Fibroblast of skin of right biceps (primary cell): ENCODE data around the gene NR5A1.
A peak's percentile ranks its signal among the peaks of the same experiment; 100 is the strongest.

ENCODE experiments used
- DNase-seq: peaks from one replicate; pipeline ENCODE4 v3.0.0-alpha.2; 2013

The NR5A1 gene

DNA sequence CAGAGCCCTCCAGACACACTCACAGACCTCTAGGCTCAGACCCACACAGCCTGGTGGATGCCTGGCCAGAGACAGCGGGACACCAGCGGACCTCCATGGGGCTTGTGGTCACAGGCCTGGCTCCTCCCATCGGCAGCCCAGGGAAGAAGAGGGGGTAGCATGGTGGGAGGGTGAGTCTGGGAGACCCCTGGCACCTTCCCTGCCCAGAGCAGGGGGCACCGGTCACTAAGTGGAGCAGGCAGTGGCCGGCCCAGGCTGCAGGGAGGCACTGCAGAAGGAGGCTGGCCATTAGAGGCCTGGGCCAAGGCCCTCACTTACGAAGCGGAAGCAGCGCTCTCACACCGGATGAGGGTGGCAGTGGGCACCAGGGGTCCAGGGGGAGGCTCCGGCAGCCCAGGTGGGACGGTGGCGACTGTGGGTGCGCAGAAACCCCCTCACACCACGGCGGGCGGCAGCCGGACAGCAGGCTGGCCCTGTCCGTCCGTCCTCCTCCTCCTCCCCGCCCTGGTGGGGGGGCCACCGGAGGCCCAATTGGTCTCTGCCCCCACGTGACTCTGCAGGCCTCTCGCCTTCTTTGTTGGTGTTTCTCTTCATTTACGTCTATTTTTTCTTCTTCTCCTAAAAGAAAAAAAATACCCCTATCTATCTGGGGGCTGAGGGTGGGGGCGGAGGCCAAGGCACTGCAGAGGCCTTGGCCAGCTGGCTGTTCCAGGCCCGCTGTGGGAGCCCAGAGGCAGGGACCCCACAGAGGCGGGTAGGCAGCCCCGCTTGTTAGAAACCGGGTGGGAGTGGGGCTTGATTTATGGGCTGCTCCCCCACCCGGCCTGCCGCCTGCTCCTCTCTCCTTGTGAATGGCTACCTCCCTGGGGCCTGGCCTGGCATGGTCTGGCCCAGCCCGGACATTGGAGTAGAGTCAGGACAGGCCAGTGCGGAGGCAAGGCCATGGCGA is at the start of gene NR5A1:
Gene NR5A1 (minus strand): TSS at position 469 of the 949 bp plus-strand sequence. CDS start 4,004 bp downstream, outside the sequence.
- no peak for DNase-seq

DNA sequence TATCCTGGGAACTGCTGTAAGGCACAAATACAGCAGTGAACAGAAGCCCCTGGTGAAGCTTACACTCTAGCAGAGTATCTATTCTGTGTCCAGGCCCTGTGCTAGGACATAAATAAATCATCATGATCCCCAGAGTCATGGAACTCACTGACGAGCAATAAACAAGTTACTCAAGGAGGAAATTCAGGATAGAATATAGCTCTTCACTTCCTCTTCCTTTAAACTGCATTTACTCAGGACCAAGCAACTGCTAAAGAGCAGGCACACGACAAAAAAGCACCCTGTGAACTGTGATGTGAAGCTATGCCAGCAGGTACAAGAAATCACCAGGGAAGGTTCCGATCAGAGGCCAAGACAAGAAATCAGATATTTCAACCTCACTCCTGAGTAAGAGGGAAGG is 47.8 kb upstream of the NR5A1 start:
- DNase-seq, result no peak

- peak; percentile 93 for DNase-seq
These were observed 46.5 kb upstream of the NR5A1 start for GRCh38 chr9:124553738-124554137.

- DNase-seq, result no peak
These were observed 45.0 kb upstream of the NR5A1 start for GRCh38 chr9:124552273-124552605.

DNA sequence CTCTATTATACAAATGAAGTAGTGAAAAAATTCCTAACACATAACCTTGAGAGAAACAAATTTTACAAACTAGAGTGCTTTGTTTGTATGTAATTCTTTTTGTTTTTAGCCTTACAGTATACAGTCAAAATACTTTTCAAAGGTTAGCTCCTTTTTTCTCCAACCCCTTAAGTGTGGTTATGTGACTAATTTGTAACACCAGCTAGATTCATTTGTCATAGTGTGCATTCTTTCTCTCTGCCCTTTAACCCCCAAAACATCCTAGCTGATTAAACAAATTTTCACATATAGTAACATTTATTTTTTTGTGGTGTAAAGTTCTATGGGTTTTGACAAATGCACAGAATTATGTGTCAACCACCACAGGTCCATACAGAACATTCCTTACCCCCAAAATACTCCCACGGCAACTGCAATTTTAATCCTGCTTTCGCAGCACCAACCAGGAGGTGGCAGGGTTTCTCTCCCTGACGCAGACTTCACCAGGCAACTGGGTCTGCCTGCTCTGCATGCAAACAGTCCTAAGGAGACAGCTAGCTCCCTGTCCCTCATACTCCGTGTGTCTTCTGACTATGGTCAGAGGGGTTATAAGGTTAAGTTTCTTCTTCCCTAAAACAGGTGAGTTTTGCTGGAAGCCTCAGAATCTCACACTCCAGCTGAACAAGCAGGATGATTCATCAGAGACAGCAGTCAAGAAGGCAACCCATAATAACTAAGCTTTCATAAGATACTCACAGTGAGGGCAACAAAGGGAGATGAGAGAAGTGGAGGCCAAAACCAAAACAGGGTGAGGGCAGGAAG is 44.5 kb upstream of the NR5A1 start:
- DNase-seq, result peak; percentile 74

DNA sequence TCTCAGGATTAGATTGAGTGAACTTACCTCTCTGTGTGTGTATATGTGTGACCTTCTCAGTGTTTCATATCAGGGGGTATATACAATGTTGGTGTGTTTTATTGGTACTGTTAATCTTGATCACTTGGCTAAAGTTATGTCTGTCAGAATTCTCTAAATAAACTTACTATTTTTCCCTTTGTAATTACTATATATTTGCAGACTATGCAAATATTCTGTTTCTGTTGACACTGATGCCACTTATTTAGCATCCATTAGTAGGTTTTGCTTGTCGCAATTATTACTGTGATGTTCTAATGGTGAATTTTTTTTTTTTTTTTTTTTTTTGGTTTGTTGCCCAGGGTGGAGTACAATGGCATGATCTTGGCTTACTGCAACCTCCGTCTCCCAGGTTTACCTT is 42.9 kb upstream of the NR5A1 start:
- no peak for DNase-seq

DNA sequence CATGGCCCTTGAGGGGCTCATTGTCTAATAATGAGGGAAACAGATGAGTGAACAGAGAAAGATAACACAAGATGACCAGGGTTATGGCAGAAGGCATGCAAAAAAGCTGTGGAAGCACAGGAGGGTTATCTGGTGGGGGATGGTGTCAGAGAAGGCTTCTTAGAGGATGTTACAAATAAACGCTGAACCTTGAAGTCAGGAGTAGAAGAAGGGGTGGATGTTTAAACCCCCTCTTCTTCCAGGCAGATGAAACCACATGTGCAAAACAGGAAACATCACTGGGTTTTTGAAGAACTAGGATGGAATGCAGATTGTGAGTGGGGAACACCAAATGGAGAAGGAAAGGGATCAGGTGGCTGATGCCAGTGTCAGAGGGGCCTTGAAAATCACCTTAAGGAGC is 41.8 kb upstream of the NR5A1 start:
- no peak for DNase-seq

GRCh38 chr9:124544535-124544934 is 37.3 kb upstream of the NR5A1 start:
- no peak for DNase-seq

- DNase-seq, result no peak
These were observed 34.6 kb upstream of the NR5A1 start for GRCh38 chr9:124541824-124542223.

DNA sequence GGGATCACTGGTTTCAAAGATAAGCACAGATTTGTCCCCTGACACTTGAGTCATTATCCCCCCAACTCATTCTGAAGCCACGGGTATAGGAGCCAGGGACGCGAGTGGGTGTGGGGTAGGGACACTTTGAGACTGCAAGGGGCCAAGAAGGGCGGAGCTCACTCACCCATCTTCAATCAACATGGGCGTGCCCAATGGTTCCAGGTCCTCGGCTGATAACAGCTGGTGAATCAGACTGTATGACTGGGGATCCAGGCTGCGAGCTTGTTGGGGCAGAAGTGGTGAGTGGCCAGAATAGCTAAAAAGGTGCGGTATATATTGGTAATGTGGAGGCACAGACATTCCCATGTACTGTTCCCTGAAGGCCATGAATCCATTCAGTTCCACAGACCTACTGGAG is 30.7 kb upstream of the NR5A1 start:
- DNase-seq, result no peak

- DNase-seq, result no peak
These were observed 28.6 kb upstream of the NR5A1 start for GRCh38 chr9:124535846-124536245.

GRCh38 chr9:124532897-124533296 is 25.7 kb upstream of the NR5A1 start:
- no peak for DNase-seq

GRCh38 chr9:124531115-124531514 is 23.9 kb upstream of the NR5A1 start:
- no peak for DNase-seq

- no peak for DNase-seq
These were observed 23.0 kb upstream of the NR5A1 start for GRCh38 chr9:124530246-124530645.

DNA sequence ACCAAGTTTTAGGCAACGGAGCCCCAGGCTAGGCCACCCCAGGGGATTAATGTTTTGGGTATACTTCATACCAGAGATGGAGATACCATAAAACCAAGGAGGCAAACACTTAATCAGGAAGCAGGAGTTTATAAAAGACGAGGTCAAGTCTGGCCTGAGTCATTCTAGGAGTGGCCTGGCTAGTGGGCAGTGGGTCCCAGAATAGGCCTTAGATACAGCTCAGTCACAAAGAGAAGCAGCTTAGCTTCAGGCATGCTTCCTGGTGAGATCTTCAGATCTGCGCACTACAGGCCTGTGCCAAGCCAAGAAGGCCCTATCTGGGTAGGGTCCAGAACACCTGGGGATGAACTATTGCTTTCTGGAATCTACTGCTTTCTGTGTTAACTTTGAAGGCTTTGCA is 20.6 kb upstream of the NR5A1 start:
- no peak for DNase-seq

- DNase-seq, result no peak
These were observed 19.0 kb upstream of the NR5A1 start for GRCh38 chr9:124526174-124526573.

GRCh38 chr9:124522121-124523098 is 15.2 kb upstream of the NR5A1 start:
- no peak for DNase-seq

DNA sequence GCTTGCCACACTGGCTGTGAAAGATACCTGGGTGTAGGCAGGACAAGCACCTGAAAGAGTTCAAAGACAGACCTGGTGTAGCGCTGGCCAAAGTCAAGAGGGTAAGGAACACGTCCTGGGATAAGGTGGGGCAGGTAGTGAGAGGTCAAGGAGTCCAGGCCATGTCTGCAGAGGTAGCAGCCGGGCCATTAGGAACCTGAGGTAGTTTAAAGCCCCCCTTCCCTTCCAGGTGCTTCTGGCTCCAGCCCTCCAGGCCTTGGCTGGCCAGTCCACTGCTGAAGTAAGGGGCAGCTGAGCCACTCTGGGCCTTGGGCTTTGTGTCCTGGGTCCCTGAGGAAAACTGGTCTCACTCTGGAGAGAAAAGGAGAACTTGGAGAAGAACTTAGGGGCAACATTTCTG is 13.9 kb upstream of the NR5A1 start:
- DNase-seq, result no peak

GRCh38 chr9:124520206-124520596 is 13.0 kb upstream of the NR5A1 start:
- DNase-seq, result no peak

DNA sequence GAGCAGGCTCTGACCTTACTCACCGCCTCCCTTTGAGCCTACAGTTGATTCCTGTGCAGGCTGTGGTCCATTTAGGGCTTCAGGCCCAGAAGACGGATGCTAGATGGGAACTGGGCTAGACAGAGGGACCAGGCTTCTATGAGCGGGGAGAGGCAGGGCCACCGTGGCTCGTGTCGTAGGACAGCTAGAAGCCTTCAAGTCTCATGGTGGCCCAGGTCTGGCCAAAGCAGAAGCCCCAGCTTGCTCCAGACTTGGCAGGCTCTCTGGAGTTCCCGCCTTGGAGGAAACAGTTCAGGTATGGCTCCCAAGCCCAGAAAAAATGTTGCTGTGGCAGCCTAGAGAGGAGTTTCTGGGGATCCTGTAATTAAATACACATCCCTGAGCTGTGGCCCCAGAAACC is 10.9 kb upstream of the NR5A1 start:
- DNase-seq, result no peak

DNA sequence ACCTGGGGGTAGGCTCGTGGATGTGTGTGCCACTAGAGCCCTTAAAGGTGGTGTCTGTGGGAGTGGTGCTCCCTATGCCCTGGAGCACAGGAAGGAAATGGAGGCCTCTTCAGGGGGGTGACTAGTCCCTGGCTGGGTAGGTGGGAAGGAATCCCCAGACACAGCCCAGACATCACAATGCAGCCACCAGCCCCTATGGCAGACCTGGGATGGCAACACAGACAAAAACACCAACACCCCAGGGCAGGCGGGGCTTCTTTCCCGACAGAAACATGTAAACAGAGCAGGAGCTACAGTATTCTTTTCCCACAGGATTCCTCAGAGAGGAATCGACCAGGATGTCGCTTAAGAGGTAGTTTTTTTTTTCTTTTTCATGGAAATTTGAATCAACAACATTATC is 10.4 kb upstream of the NR5A1 start:
- no peak for DNase-seq

DNA sequence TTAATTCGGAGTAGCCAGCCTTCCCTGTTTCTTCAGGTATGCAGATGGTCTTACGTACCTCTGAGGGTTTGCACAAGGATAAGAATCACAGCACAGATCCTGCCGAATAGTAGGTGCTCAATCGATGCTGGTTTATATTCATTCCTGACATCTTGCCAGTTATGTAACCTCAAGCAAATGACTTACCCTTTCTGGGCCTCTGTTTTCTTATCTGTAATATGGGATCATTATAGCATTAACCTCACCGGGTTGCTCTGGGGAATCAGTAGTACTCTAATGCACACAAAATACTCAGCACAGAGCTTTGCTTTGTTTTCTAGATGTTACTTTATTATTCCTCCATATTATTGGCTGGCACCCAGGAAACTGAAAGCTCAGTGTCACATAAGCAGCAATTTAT is 7.7 kb upstream of the NR5A1 start:
- DNase-seq, result no peak

DNA sequence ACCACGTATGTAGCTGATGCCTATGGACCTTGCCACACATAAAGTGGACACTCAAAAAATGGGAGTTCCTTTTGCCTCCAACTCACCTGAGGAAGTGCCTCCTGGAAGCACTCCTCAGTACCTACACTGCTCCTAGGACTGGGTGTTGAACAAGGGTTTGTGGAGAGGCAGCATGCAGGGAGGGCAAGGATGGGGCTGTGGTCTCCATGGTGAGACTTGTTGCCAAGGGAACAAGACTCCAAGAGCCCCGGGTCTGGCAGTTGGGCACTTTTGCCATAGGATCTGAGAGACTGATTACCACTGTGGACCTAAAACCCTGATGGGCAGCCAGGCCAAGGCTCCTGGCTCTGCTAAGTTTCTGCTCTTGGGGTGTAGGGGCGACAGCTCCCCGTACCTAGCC is 6.9 kb upstream of the NR5A1 start:
- no peak for DNase-seq
